HG03135 (cell line): Measurements from ENCODE around the gene DDX21.
"Not testable (repeated sequence)": the region's sequence is repeated elsewhere in the genome, so short reads cannot be mapped to it uniquely, and the experiment has no call there.

Experiments used
- ATAC-seq: cut with Tn5 transposase; IDR thresholded peaks from one replicate; pipeline ENCODE4 v1.9.1; 2021; ENCODE audit warnings: mild to moderate bottlenecking, moderate library complexity; ENCODE audit not compliant: unreplicated experiment

Gene DDX21

DNA sequence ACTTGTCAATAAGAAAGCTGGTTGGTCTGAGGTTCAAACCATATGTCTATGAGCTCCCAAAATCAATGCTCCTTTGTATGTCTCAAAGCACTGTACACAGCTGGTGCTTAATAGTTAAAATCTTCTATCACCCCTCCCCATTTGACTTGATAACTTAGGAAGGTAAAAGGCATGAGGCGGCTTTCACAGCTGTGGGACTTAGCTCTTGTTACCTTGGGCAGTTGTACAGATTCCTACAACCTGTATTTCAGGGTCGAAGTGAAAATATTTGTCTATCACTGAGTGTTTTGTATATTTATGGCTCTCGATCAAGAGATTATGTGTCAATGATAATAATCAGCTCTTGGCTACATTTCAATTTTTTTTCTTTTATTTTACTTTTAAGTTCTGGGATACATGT is 31.6 kb downstream of the DDX21 start:
- no peak for ATAC-seq

DNA sequence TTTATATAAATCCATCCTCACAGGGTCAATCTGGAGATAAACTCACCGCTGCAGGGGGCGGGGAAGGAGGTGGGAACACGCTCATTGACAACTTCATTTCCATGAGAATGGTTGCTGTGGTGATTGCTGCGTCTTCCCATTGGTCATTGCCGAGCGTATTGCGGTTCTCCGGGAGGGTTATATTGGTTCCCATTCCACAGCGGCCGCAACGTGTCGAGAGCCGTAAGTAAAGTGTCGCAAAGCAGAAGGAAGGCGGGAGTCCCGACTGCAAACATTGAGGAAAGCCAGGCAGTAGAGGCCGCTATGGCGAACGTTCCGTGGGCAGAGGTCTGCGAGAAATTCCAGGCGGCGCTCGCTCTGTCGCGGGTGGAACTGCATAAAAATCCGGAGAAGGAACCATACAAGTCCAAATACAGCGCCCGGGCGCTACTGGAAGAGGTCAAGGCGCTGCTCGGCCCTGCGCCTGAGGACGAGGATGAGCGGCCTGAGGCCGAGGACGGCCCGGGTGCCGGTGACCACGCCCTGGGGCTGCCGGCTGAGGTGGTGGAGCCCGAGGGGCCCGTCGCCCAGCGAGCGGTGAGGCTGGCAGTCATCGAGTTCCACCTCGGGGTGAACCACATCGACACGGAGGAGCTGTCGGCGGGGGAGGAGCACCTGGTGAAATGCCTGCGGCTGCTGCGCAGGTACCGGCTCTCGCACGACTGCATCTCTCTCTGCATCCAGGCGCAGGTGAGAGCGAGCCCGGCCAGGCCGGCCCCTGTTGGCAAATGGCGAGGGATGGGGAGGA is 32.8 kb downstream of the DDX21 start, which contains the start of gene KIFBP:
Gene KIFBP, plus strand, starts transcription at position 274 of the 787 bp plus-strand sequence. Its CDS starts 30 bp downstream, at position 304.
- ATAC-seq: peak; percentile 69

DNA sequence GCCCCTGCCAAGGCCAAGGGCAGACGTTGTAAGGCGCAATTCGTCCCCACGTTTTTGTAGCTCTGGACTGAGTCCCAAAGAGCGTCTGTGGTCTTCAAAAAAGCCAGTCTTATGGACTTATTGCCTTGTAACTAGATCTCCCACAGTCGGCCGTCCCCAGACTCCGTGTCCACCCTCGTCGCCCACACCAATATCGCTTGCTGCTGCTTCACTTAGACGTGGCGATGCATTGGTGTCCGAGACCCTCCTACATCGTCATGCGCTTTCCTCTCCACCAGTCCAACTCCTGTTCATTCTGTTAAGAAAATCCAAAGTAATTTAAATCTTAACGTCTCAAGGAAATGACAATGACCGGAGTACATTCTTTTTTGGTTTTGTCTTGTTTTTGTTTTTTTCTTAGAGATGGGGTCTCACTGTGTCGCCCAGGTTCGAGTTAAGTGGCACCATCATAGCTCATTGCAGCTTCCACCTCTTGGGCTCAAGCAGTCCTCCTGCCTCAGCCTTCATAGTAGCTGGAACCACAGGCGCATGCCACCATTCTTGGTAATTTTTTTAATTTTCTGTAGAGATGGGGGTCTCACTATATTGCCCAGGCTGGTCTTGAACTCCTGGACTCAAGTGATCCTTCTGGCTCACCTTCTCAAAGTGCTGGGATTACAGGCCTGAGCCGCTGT is 33.5 kb downstream of the DDX21 start:
- no peak for ATAC-seq

GRCh38 chr10:68992636-68993440 is 36.9 kb downstream of the DDX21 start:
- ATAC-seq: no peak

DNA sequence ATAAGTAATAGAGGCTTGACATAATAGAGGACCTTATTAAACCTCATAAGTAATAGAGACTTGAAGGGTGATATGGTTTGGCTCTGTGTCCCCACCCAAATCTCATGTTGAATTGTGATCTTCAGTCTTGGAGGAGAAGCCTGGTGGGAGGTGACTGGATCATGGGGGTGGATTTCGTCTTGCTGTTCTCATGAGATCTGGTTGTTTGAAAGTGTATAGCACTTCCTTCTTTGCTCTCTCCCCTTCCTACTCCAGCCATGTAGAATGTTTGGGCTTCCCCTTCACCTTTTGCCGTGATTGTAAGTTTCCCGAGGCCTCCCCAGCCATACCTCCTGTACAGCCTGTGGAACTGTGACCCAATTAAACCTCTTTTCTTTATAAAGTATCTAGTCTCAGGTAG is 41.2 kb downstream of the DDX21 start:
- peak; percentile 13 for ATAC-seq

GRCh38 chr10:69004821-69005220 is 48.9 kb downstream of the DDX21 start:
- no peak for ATAC-seq

GRCh38 chr10:69005704-69006485 is 49.9 kb downstream of the DDX21 start:
- ATAC-seq: no peak

DNA sequence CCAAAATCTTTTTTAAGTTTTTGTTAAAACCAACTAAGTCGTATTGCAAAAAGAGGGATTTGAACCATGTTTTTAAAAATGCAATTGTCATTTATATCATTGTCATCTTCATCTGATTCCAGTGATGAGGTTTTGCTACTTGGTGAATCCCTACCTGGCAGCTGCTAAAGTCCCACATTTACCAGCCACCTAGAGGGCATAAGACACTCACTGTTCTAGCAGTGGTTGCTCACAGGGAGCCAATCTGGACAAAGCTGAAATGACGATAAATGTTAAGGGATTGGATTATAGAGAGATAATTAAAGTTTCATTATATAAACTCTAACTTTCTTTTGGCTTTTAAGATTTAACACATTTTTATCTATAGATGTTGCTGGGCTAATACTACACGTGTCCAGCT is 51.3 kb downstream of the DDX21 start:
- no peak for ATAC-seq

DNA sequence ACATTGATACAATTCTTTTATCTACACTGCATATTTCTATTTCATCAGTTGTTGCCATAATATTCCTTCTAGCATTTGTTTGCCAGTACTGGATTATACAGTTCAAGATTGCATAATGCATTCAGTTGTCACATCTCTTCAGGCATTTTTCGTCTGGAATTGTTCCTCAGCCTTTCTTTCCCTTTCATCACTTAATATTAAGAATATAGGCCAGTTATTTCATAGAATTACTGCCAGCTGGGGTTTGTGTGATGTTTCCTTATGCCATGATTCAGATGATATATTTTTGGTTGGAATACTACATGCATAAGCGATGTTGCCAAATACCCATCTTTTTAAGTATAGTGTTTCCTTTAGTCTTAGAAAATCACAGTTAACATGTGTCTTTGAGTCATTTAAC is 53.4 kb downstream of the DDX21 start:
- ATAC-seq: no peak

DNA sequence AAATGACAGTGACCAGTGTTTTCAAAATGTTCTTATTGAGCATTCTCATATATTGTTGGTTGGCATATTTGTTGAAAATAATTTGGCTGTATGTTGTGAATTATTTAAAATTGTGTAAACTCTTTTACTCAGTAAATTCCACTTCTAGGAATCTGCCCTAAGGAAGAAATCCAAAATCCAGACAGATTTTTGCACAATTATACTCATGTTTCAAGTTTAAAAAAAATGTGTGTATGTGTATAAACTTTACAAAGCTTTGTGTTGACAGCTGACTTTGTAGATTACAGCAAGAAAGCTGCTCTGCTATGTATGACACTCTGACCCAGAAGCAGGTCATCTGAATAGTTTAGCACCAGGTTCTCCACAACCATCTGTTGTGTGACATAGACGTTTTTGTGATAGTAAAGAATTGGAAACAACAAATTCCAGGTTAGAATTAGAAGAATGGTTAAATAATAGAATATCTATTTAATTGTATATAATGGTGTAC is 54.2 kb downstream of the DDX21 start:
- ATAC-seq: no peak

GRCh38 chr10:69012778-69013177 is 56.8 kb downstream of the DDX21 start:
- ATAC-seq: not testable (repeated sequence)

GRCh38 chr10:69014171-69014570 is 58.2 kb downstream of the DDX21 start:
- ATAC-seq: no peak

DNA sequence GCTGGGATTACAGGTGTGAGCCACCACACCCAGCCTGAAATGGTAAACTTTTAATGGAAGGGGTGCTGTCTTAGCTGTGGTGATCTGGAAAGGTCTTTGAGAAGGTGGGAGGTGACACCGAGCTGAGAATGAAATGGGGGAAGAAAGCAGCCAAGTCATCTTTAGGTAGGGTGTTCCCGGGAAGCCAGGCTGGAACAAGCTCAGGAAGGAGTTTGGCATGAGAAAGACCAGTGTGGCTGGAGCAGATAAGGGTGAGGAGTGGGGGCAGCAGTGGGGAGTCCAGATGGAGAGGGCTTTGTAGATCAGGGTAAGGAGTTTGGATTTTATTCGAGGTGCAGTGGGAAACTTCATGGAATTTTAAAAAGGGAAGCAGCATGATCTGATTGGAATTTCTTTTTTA is 62.6 kb downstream of the DDX21 start:
- ATAC-seq: no peak

DNA sequence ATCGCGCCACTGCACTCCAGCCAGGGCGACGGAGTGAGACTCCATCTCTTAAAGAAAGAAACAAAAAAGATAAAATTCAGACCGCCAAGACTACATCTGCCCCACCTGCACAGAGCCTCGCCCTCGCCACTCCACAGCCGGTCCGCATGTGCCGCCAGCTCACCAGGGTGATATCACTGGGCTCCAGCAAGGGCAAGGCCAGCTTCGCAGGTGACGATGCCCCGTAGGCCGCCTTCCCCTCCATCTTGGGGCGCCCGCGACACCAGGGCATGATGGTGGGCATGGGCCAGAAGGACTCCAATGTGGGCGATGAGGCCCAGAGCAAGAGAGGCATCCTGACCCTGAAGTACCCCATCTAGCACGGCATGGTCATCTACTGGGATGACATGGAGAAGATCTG is 66.6 kb downstream of the DDX21 start:
- ATAC-seq: no peak

DNA sequence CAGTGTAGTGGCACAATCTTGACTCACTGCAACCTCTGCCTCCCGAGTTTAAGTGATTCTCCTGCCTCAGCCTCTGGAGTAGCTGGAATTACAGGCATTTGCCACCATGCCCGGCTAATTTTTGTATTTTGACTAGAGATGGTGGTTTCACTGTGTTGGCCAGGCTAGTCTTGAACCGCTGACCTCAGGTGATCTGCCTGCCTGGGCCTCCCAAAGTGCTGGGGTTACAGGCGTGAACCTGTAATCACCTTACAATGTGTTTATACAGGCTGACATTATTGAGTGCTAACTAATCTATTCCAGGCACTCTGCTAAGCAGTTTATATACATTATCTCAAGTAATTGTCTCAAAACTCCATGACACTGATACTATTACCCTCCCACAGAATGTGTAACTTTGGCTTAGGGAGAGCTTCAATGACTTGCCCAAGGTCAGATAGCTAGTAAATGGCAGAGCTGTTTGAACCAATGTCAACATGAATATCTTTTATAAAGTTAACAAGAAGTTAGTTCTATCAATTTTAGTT is 69.5 kb downstream of the DDX21 start:
- no peak for ATAC-seq

GRCh38 chr10:69033256-69033655 is 77.3 kb downstream of the DDX21 start:
- no peak for ATAC-seq
